ENCODE data around the gene RBM4B.
A peak's percentile ranks its signal among the peaks of the same experiment; 100 is the strongest.

RBM4B gene

DNA sequence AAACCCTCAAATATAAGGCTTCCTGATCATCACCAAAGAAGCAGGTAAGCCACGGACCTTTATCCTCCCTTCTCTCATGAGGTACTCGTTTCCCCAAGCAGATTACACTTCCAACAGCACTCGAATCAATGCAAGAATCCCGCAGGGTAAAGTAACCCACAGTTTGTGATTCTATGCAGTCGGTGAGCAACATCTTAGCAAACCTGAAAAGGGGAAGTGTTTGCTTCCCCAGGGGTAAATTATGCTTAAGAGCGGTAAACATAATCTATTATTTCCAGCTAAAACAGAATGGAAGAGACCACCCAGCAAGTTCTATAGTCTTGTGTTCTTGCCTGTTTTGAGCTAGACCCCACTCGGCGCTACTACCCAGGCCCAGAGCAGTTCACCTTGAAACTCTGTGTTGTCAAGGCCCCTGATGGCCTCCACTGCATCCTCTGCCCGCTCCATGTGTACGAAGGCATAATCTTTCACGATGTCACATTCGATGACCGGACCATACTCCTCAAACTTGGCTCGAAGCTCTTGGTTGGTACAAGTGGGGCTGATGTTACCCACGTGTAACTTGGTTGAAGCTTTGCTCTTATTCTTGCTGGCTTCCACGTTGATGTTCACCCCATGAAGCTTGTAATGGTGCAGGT lies 1.3 kb downstream of the RBM4B start:
- TF ChIP-seq, protein P1, sequence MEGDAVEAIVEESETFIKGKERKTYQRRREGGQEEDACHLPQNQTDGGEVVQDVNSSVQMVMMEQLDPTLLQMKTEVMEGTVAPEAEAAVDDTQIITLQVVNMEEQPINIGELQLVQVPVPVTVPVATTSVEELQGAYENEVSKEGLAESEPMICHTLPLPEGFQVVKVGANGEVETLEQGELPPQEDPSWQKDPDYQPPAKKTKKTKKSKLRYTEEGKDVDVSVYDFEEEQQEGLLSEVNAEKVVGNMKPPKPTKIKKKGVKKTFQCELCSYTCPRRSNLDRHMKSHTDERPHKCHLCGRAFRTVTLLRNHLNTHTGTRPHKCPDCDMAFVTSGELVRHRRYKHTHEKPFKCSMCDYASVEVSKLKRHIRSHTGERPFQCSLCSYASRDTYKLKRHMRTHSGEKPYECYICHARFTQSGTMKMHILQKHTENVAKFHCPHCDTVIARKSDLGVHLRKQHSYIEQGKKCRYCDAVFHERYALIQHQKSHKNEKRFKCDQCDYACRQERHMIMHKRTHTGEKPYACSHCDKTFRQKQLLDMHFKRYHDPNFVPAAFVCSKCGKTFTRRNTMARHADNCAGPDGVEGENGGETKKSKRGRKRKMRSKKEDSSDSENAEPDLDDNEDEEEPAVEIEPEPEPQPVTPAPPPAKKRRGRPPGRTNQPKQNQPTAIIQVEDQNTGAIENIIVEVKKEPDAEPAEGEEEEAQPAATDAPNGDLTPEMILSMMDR (conservative IDR thresholded peaks at IDR 0.05; ENCODE audit: low read depth, low read length): no peak
- peak overlapping the region; percentile 77 for H3K4me3 ChIP-seq (ENCODE audit: low read length)
- DNase-seq (ENCODE audit: low read depth): no peak

DNA sequence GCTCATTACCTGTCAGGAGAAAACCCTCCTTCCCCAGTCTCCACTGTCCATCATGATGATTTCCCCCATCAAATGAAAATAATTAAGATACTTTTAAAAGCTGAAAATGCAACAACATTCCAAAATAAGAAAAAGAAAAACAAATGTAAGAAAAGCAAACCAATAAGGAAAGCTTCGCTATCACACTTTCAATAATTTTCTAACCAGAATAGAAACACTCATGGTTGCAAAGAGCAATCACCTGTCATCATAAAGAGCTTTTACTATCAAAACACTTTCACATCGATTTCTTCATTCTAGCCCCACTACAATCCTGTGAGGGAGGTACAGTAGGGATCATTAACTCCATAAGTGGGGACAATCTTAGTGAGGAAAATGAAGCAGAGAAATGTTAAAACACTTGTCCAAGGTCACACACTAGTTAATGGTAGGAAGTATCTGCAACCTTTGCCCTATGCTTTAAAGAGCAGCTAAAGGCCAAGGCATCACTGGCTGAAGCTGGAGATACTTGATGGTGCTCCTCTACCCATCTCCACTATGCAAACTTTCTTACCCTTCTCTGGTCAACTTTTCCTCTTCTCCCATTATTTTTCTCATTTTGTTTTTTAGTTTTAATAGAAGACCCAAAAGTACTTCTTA lies 2.6 kb downstream of the RBM4B start:
- DNase-seq (ENCODE audit: low read depth): no peak
- no peak overlapping the region for H3K4me3 ChIP-seq (ENCODE audit: low read length)
- TF ChIP-seq, protein P1 (conservative IDR thresholded peaks at IDR 0.05; ENCODE audit: low read depth, low read length): no peak

DNA sequence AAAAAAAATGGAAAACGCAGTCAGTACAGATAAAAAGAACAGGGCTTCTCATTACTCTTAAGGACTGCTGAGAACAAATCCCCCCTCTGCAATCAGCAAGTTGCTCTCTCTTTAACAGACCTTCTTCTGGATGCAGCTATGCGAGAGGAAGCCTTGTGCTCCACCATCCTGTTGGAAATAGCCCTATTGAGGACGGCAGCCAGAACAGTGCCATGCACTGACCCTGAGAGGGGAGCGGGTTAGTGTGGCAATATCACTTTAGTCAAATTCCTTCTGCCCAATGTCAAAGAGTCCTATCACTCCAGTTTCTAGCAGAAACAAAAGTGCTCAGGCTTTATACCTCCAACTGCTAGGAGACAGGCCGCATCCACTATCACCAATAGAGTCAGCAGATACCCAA lies 6.9 kb downstream of the RBM4B start:
- no peak for DNase-seq (ENCODE audit: low read depth)
- H3K4me3 ChIP-seq (ENCODE audit: low read length): no peak overlapping the region

DNA sequence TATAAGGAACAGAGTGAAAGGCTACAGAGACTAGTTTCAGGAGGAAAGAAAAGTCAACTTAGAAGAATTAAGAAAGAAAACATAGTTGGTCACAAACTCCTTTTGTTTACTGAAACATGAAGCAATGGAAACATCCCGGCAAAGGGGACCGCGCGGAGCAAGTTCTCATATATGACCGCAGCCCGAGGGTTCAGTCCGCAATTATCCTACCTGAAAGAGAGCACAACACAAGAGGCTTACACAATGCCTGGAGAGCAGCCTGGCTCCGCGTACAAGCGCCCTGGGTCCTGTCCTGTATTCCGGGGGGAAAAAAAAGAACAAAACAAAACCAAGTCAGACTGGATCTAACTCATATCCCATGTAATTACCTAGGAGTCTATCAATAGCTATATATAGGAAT lies 12.3 kb downstream of the RBM4B start:
- no peak overlapping the region for H3K4me3 ChIP-seq (ENCODE audit: low read length)
- TF ChIP-seq, protein P1 (conservative IDR thresholded peaks at IDR 0.05; ENCODE audit: low read depth, low read length): no peak

More for the DNA sequence above, 6.9 kb downstream of the RBM4B start:
- TF ChIP-seq, protein P1 (conservative IDR thresholded peaks at IDR 0.05; ENCODE audit: low read depth, low read length): no peak

DNA sequence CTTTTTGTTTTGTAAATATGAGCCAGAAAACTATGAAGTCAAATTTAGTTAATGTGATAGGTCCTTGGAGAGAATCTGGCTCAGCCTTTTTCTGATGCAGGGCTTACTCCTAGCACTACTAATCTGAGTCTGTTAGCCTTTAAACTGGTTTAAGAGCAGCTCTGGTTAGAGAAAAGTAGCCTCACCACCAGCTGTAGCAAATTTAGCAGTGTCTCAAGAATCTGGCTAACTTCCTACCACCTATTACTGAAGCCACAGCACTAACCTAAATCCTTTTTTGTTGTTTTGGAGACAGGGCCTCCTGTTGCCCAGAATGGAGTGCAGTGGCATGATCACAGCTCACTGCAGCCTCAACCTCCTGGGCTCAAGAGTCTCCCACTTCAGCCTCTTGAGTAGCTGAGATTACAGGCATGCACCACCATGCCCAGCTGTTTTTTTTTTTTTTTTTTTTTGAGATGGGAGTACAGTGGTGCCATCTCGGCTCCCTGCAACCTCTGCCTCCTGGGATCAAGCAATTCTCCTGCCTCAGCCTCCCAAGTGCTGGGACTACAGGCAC lies 13.9 kb downstream of the RBM4B start:
- DNase-seq (ENCODE audit: low read depth): no peak
- TF ChIP-seq, protein P1 (conservative IDR thresholded peaks at IDR 0.05; ENCODE audit: low read depth, low read length): no peak
- no peak overlapping the region for H3K4me3 ChIP-seq (ENCODE audit: low read length)

More for the DNA sequence above, 12.3 kb downstream of the RBM4B start:
- DNase-seq (ENCODE audit: low read depth): no peak

DNA sequence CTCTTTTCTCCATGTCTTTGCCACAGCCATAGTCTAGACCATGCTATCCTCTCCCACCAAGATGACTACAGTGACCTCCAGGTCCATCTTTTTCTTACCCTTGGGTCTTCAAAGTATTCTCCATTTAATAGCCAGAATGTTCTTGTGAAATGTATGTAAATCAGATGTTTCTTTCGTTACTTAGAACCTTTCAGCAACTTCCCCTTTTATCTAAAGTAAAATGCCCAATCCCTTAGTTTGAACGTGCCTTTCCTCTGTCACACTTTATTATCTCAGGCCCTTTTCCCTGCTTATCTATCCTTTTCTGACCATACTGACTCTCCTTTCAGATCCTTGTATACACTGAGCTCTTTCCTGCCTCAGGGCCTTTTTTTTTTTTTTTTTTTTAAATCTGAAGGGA lies 17.9 kb downstream of the RBM4B start:
- DNase-seq (ENCODE audit: low read depth): no peak
- no peak overlapping the region for H3K4me3 ChIP-seq (ENCODE audit: low read length)
- TF ChIP-seq, protein P1 (conservative IDR thresholded peaks at IDR 0.05; ENCODE audit: low read depth, low read length): no peak

DNA sequence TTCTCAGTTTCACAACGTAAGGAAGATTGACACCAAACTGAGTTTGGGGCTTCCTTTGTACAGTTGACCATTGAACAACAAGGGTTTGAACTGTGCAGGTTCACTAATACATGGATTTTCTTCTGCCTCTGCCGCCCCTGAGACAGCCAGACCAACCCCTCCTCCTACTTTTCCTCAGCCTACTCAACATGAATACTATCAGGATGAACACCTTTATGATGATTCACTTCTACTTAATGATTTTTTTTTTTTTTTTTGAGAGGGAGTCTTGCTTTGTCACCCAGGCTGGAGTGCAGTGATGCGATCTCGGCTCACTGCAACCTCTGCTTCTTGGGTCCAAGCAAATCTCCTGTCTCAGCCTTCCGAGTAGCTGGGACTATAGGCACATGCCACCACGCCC lies 24.6 kb downstream of the RBM4B start:
- no peak for DNase-seq (ENCODE audit: low read depth)
- TF ChIP-seq, protein P1 (conservative IDR thresholded peaks at IDR 0.05; ENCODE audit: low read depth, low read length): no peak
- no peak overlapping the region for H3K4me3 ChIP-seq (ENCODE audit: low read length)

Measured in retinal pigment epithelial cell (primary cell).